NCI-H345 (cell line): ENCODE results near the gene BCKDHA.
"Not testable (repeated sequence)": the region's sequence is repeated elsewhere in the genome, so short reads cannot be mapped to it uniquely, and the experiment has no call there.

Experiments
- DNase-seq: peaks from one replicate; lab custom pipeline; 2025; lab: John Stamatoyannopoulos, UW

The BCKDHA gene

DNA sequence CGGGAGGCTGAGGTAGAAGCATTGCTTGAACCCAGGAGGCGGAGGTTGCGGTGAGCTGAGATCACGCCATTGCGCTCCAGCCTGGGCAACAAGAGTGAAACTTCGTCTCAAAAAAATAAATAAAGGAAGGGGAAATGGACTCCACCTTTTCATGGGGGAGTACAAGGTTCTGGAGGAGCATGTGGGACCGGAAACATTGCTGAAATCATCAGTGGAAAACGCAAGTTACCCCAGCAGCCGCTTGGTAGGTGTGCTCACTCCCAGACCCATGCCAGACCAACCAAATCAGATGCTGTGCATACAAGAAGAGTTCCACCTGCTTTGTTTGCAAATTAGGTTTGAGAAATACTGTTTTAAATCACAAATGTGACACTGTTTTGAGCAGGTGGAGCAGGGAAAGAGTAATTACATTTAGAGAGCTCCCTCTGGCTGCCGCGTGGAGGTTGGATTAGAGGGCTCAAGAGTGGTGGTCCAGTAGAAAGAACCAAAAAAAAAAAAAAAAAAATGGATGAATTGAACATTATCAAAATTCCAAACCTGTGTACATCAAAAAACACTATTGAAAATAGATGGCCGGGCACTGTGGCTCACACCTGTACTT, 50.2 kb downstream of the BCKDHA start:
- no peak for DNase-seq

DNA sequence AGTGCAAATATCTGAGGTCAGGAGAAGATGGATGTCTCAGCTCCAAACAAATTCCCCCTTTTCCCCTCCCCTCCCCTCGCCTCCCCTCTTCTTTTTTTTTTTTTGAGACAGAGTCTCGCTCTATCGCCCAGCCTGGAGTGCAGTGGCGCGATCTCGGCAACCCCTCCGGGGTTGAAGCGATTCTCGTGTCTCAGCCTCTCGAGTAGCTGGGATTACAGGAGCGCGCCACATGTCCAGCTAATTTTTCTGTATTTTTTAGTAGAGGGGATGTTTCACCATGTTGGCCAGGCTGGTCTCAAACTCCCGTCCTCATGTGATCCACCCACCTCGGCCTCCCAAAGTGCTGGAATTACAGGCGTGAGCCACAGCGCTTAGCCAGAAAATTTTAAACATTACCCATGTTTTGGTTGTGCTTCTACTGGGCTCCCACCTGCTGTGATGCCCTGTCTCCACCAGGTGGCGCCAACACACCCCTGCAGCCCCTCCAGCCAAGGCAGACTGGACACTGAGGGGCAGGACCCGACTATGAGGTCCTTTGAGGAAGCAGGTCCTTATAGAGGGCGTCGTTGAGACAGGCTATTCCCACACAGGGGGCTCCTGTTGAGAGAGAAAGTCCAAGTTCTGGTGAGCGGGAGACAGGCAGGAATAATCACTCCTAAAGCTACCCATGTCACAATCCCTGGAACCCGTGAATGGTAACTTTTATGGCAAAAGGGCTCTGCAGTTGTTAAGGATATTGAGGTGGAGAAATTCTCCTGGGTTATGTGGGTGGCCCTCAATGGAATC, 51.7 kb downstream of the BCKDHA start:
- peak; percentile 30 for DNase-seq

DNA sequence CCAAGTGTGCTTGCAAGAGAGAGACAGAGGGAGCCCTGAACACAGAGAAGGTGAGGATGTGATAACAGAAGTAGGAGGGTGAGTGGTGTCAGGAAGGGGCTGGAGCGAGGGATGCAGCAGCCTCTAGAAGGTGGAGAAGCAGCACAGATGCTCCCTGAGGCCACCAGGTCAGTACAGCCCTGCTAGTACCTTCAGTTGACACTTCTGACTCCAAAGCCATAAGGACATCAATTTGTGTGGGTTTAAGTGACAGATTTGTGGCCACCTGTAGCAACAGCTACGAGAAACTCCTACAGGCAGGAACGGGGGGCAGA, 52.2 kb downstream of the BCKDHA start:
- DNase-seq, result no peak

DNA sequence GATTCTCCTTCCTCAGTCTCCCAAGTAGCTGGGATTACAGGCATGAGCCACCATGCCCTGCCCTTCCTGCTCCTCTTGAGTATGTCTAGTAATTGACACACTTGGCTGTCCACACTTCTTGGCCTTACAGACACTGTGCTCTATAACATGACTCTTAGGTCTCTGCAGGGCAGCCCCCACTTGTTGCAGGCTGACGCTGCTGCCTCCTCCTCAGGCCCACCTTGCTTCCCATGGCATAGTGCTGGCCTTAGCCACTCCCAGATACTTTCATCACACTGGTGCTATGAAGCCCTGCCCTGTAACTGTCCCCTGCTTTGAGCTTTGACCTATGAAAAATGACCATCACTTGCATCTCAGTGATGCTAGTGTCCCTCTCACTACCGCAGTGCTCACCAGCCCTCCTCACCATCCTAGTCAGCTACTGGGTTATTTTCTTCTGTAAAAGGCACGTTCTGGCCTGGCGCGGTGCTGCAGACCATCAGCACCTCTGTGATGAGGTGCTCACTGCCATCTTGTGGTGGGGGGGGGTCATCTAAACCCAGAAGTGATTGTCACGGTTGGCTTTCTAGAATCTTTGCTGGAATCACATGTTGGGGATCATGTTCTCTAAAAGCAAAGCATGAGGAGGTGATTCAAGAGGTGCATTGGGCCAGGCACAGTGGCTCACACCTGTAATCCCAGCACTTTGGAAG, 55.1 kb downstream of the BCKDHA start:
- DNase-seq, result no peak

DNA sequence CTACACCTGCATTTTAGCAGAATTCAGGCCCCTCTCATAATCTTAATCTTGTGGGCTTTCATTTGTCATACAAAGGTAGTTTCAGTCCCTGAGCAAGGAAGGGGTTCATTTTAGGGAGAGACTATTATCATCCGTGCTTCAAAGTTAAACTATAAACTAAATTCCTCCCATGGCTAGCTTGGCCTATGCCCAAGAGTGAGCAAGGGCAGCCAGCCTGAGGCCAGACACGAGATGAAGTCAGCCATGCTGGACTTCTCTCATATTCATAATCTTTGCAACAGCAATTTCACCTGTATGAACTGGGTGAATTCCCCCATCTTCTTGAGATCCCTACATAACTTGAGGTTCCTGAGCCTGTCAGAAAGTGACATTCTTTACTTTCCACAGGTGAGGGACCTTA, 58.3 kb downstream of the BCKDHA start:
- no peak for DNase-seq

DNA sequence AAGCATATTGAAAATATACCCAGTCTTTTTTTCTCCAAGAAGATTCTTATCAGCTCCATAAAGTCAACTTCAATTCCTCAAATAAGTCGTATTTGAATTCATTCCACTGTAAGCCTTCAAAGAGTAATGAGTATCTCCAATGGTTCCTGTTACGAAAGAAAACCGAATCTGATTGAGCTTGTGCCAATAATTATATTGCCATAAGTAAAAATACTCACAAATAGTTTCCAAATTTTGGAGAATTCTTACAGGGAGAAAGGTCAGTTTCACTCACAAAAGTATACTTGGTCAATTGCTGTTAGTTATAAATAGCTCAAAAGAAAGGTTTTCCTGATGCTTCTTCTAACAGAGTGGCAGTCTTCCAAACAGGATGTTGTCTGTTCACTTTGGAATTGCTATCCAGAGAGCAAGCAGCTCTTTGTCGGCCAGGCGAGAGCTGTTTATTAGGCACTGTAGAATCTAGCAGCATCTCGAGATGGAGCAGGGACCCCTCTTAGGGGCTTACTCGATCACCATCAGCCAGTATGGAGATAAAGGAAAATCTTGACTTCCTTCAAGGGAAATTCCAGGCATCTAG, 58.8 kb downstream of the BCKDHA start:
- DNase-seq, result no peak

DNA sequence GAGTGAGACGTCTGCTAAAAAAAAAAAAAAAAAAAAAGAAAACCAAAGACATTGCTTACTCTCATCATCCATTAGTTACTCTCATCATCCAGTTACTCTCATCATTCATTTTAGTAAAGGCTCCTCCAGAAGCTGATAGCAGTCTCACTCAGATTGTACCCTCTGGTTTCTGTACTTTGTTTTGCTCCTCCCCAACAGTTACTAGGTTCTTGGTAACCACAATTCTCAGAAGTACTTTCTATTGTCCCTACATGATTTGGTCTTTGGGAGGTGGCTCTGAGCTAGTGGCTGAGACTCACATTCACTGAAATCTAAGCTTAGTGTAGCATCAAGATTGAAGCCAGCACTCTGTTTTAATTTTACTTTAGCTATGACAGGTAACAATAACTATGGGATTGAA, 59.6 kb downstream of the BCKDHA start:
- no peak for DNase-seq

DNA sequence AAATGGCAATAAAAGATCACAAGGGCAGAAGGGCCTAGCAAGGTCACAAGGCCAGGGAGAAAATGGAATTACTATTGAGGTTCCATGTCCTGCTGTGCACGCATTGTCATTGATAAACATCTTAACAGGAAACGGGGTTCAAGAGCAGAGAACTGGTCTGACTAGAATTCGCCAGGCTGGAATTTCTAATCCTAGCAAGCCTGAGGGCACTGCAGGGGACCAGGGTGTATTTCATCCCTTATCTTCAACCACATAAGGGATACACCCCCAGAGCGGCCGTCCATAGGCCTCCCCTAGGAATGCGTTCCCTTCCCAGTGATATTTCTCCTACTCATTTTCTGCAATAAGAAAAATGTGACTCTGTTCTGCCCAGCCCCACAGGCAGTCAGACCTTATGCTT, 64.9 kb downstream of the BCKDHA start:
- no peak for DNase-seq

DNA sequence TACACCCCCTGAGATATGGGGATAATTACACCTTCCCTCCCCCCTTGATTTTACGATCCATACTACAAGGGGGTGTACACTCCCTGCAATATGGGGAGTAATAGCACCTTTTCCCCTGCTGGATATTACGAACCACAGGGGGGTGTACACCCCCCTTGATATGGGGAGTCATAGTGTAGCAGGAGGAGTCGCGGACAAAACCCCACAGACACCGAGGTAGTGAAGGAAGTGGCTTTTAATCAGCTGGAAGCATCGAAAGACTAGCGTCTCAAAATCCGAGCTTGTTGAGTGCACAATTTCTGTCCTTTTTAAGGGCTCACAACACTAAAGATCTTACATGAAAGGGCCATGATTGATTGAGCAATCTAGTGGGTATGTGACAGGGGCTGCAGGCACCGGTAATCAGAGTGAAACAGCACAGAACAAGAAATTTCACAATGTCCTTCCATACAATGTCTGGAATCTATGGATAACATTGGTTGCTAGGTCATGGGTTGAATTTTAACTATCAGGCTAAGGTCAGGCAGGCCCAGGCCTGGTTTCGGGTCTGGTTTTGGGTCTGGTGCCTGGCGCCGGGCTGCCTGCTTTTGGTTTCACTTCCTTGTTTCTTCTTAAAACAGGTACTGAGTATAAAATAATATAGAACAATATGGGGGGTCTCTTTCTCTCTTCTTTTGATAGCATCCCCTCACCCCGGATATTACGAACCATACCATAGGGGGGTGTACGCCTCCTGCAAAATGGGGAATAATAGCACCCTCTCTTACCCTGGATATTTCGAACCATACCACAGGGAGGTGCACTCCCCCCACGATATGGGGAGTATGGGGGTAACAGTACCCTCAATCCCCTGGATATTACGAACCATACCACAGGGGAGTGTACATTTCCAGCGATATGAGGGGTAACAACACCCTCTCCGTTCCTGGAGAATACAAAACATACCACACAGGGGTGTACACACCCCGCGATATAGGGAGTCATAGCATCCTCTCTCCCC, 65.9 kb downstream of the BCKDHA start:
- DNase-seq, result not testable (repeated sequence)
